ENCODE measurements around the gene PKN2.

The PKN2 gene

DNA sequence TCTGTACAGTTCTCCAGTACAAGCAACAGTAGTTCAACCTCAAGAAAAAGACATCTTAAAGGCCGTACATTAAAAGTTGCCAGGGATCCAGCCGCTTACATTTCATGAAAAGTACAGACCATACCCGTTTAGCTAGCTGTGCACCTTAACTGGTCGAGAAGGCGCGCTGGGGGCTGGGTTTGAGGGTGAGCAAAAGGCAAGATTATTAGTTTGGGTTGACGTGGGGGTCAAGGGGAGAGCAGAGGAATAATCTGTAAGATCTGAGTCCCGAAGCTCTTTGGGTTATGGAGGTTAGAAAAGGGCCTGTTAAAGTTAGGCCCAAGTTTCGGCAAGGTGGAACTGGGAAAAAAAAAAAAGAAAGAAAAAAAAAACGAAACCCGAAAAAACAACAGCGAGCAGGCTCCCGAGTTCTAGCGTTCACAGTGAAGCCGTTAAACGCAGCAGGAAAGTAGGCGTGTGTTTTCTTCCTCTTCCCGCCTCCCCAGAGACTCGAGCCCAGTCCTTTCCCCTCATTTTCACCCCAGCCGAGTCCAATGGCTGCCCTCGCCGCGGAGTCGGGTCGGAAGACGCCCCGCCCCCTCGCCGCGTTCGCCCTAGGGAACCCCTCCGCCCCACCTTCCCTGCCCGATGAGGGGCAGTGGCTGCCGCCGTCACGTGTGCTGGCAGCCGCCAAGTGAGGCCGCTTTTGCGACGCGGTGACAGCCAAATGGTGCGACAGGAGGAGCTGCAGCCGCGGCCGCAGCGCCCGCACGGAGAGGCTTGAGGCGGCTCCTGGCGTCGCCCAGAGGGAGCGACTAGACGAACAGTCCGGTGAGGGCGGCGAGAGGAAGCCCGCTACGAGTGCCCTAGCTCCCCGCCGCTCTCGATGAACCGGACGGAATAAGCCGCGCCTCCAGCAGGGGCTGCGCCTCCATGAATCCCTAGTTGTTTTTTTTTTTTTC lies at the start of gene PKN2:
Gene PKN2, plus strand, starts transcription at position 733 of the 941 bp plus-strand sequence. CDS start 308 bp downstream, outside the sequence.
- peak within 1 kb of the TSS; percentile 83 to 86 for H3K4me3 ChIP-seq (ENCODE audit: low read length in 2 of 2)
- peaks cover 5% of the 10 kb centered on the region for H3K4me1 ChIP-seq (ENCODE audit: control insufficient read depth, insufficient read depth, low read length)
- H3K27ac ChIP-seq (ENCODE audit: low read length) = peak within 1 kb of the TSS; percentile 91
- no peaks in the 10 kb centered on the region for H3K36me3 ChIP-seq (ENCODE audit: control insufficient read depth in 2 of 2, insufficient read depth in 2 of 2, low read length in 2 of 2)
- peak within 1 kb of the TSS; percentile 89 to 92 for H3K9ac ChIP-seq (ENCODE audit: low read length in 2 of 2)
- no peaks in the 10 kb centered on the region for H3K27me3 ChIP-seq (ENCODE audit: control insufficient read depth in 1 of 2, insufficient read depth in 2 of 2, low read length in 2 of 2)
- no peaks in the 10 kb centered on the region for H3K9me3 ChIP-seq (ENCODE audit: control insufficient read depth in 2 of 2, low read length in 2 of 2)

DNA sequence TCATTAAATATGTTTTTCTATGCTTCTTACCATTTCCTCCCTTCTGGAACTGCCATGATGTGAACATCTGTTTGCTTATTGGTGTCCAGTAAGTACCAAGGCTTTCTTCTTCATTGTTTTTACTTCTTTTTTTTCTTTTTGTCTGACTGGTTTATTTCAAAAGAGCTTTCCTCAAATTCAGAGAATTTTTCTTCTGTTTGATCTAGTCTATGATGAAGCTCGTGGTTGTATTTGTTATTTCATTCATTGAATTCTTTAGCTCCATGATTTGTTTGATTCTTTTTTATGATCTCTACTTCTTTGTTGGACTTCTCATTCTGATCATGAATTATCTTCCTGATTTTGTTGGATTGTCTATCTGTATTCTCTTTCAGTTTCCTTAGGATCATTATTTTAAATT lies 49.5 kb upstream of the PKN2 start:
- Histone ChIP-seq H3K9ac (ENCODE audit: low read length in 2 of 2) (no peak overlapping the region), H3K4me3 (ENCODE audit: low read length in 2 of 2) (no peak overlapping the region), H3K4me1 (ENCODE audit: control insufficient read depth, insufficient read depth, low read length) (no peaks in the 10 kb centered on the region), H3K27ac (ENCODE audit: low read length) (no peak overlapping the region), H3K36me3 (ENCODE audit: control insufficient read depth in 2 of 2, insufficient read depth in 2 of 2, low read length in 2 of 2) (no peaks in the 10 kb centered on the region), H3K27me3 (ENCODE audit: control insufficient read depth in 1 of 2, insufficient read depth in 2 of 2, low read length in 2 of 2) (no peaks in the 10 kb centered on the region), H3K9me3 (ENCODE audit: control insufficient read depth in 2 of 2, low read length in 2 of 2) (peaks cover 0 to 6% of the 10 kb centered on the region in 2 donors)

DNA sequence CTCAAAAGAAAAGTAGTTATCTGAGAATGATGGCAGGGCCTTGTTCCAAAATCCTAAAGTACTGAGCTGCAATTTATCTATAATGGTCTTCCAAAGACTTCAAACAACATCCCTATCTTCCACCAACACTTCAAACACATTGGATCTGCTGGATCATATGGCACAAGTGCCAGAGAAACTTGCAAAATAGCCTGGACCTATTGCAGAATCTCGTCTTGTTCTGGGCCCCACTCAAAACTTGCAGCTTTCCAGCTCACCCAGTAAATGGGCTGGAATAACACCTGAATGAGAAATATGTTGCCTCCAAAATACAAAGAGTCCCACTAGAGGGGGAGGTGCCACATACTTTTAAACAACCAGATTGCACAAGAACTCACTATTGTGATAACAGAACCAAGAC lies 44.0 kb upstream of the PKN2 start:
- no peak overlapping the region for H3K4me3 ChIP-seq (ENCODE audit: low read length in 2 of 2)
- no peaks in the 10 kb centered on the region for H3K27me3 ChIP-seq (ENCODE audit: control insufficient read depth in 1 of 2, insufficient read depth in 2 of 2, low read length in 2 of 2)
- H3K9me3 ChIP-seq (ENCODE audit: control insufficient read depth in 2 of 2, low read length in 2 of 2) = peaks cover 0 to 4% of the 10 kb centered on the region in 2 donors
- no peak overlapping the region for H3K9ac ChIP-seq (ENCODE audit: low read length in 2 of 2)
- H3K36me3 ChIP-seq (ENCODE audit: control insufficient read depth in 2 of 2, insufficient read depth in 2 of 2, low read length in 2 of 2) = no peaks in the 10 kb centered on the region
- H3K27ac ChIP-seq (ENCODE audit: low read length) = no peak overlapping the region
- H3K4me1 ChIP-seq (ENCODE audit: control insufficient read depth, insufficient read depth, low read length) = no peaks in the 10 kb centered on the region

DNA sequence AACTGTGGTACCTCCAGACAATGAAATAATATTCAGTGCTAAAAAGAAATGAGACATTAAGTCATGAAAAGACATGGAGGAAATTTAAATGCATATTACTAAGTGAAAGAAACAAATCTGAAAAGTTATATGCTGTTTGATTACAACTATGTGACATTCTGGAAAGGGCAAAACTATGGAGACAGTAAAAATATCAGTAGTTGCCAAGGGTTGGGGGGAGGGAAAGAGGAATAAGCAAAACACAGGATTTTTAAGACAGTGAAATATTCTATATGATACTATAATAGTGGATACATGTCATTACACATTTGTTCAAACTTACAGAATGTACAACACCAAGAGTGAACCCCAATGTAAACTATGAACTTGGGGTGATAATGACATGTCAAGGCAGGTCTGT lies 38.2 kb upstream of the PKN2 start:
- Histone ChIP-seq H3K9me3 (ENCODE audit: control insufficient read depth in 2 of 2, low read length in 2 of 2) (no peaks in the 10 kb centered on the region), H3K27ac (ENCODE audit: low read length) (no peak overlapping the region), H3K4me1 (ENCODE audit: control insufficient read depth, insufficient read depth, low read length) (no peaks in the 10 kb centered on the region), H3K9ac (ENCODE audit: low read length in 2 of 2) (no peak overlapping the region), H3K4me3 (ENCODE audit: low read length in 2 of 2) (no peak overlapping the region), H3K36me3 (ENCODE audit: control insufficient read depth in 2 of 2, insufficient read depth in 2 of 2, low read length in 2 of 2) (no peaks in the 10 kb centered on the region), H3K27me3 (ENCODE audit: control insufficient read depth in 1 of 2, insufficient read depth in 2 of 2, low read length in 2 of 2) (no peaks in the 10 kb centered on the region)

DNA sequence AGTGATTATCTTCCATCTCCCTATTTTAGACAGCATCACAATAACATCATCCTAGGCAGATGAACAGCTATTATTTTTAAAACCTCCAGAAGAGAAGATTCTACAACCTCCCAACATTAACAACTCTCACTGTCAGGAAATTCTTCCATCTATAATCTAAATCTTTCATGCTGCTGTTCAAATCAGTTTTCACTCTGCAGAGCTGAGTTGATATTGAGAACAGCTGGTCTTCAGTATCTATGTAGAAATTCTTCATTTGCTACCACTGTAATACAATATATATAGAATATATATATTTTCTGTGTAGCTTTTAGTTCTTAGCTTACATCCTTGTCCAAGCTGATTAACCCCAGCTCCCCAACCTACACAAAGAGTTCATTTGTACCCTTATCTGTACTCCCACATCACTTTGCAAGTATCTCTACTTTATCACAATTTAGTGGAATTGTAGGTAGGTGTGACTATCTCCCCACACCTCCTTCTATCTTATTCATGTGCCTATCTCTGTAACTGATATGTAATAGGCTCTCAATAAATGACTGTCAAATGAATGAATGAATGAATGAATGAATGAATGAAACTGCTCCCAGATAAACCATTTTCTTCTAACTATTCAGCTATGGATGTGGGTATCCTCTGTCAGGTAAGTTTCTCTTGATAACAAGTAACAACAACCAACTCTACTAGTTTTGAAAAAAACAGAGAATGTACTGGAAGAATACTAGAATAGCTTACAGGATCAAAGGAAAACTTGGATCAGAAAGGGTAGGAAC lies 37.4 kb upstream of the PKN2 start:
- H3K36me3 ChIP-seq (ENCODE audit: control insufficient read depth in 2 of 2, insufficient read depth in 2 of 2, low read length in 2 of 2) = no peaks in the 10 kb centered on the region
- no peaks in the 10 kb centered on the region for H3K9me3 ChIP-seq (ENCODE audit: control insufficient read depth in 2 of 2, low read length in 2 of 2)
- no peaks in the 10 kb centered on the region for H3K27me3 ChIP-seq (ENCODE audit: control insufficient read depth in 1 of 2, insufficient read depth in 2 of 2, low read length in 2 of 2)
- no peak overlapping the region for H3K27ac ChIP-seq (ENCODE audit: low read length)
- no peak overlapping the region for H3K4me3 ChIP-seq (ENCODE audit: low read length in 2 of 2)
- no peaks in the 10 kb centered on the region for H3K4me1 ChIP-seq (ENCODE audit: control insufficient read depth, insufficient read depth, low read length)
- no peak overlapping the region for H3K9ac ChIP-seq (ENCODE audit: low read length in 2 of 2)

DNA sequence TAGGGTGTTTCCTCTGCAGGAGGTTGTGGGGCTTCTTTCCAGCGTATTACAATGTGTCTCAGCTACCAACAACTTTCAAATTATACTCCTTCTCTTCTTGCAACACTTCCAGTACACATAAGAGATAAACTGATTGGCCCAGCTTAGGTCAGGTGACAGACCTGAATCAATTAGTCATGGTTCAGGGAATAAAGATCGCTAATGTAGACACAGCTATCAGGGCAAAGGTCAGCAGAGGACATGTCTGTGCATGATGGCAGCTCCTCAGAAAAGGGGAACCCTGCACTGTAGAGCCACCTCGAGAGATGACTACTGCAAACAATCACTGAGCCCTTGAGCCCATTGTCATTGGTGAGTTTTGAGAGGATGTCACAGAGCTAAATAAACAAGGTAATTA lies 36.8 kb upstream of the PKN2 start:
- Histone ChIP-seq H3K9me3 (ENCODE audit: control insufficient read depth in 2 of 2, low read length in 2 of 2) (no peaks in the 10 kb centered on the region), H3K27ac (ENCODE audit: low read length) (no peak overlapping the region), H3K4me3 (ENCODE audit: low read length in 2 of 2) (no peak overlapping the region), H3K4me1 (ENCODE audit: control insufficient read depth, insufficient read depth, low read length) (no peaks in the 10 kb centered on the region), H3K27me3 (ENCODE audit: control insufficient read depth in 1 of 2, insufficient read depth in 2 of 2, low read length in 2 of 2) (no peaks in the 10 kb centered on the region), H3K9ac (ENCODE audit: low read length in 2 of 2) (no peak overlapping the region), H3K36me3 (ENCODE audit: control insufficient read depth in 2 of 2, insufficient read depth in 2 of 2, low read length in 2 of 2) (no peaks in the 10 kb centered on the region)

DNA sequence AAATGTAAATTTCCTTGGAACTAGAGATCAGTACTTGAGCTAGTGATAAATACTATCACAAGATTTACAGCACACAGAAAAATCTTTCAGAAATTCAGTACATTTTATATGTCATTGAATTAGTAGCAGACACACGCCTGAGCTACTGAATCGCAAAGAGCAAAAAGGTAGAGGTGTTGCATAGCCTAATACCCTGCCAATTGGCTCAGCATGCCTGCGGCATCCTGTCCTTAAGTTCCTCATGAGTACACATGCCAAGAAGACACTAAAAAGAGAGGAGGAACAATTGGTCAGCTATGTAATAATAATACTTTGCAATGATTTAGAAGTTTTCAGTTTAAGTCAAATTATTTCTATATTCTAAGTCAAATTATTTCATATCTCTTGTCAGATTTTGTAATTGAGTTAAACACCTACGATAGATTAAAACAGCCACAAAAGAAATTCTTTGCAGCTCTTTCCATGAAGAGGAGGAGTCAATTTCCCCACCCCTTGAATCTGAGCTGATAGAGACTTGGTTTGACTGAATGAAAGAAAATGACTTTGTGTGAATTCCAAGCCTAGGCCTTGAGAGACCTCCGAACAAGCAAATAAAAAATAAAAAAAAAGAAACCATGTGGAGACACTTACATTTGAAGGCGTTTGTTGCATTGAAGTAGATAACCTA lies 36.2 kb upstream of the PKN2 start:
- Histone ChIP-seq H3K9ac (ENCODE audit: low read length in 2 of 2) (no peak overlapping the region), H3K27me3 (ENCODE audit: control insufficient read depth in 1 of 2, insufficient read depth in 2 of 2, low read length in 2 of 2) (no peaks in the 10 kb centered on the region), H3K36me3 (ENCODE audit: control insufficient read depth in 2 of 2, insufficient read depth in 2 of 2, low read length in 2 of 2) (no peaks in the 10 kb centered on the region), H3K27ac (ENCODE audit: low read length) (no peak overlapping the region), H3K4me1 (ENCODE audit: control insufficient read depth, insufficient read depth, low read length) (no peaks in the 10 kb centered on the region), H3K9me3 (ENCODE audit: control insufficient read depth in 2 of 2, low read length in 2 of 2) (no peaks in the 10 kb centered on the region), H3K4me3 (ENCODE audit: low read length in 2 of 2) (no peak overlapping the region)

DNA sequence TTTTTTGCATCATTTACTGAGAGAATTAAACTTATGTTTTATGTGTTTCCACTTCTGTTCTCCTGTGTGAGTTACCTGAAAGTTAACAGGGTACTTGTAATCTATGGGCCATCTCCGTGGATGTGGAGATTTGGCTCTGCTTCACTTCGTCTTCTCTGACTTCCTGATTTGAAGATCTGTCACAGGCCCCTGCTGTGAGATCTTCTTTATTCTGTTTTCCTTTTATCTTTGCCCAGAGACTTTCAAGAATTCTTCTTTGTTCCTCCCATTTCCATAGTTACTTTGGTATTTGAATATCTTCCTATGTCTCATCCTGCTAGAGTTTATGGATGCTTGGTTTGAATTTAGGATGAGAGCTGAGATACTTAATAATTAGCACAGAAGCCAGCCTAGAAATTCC lies 35.4 kb upstream of the PKN2 start:
- no peaks in the 10 kb centered on the region for H3K9me3 ChIP-seq (ENCODE audit: control insufficient read depth in 2 of 2, low read length in 2 of 2)
- no peak overlapping the region for H3K27ac ChIP-seq (ENCODE audit: low read length)
- no peaks in the 10 kb centered on the region for H3K36me3 ChIP-seq (ENCODE audit: control insufficient read depth in 2 of 2, insufficient read depth in 2 of 2, low read length in 2 of 2)
- no peaks in the 10 kb centered on the region for H3K27me3 ChIP-seq (ENCODE audit: control insufficient read depth in 1 of 2, insufficient read depth in 2 of 2, low read length in 2 of 2)
- H3K4me3 ChIP-seq (ENCODE audit: low read length in 2 of 2) = no peak overlapping the region
- H3K9ac ChIP-seq (ENCODE audit: low read length in 2 of 2) = no peak overlapping the region
- H3K4me1 ChIP-seq (ENCODE audit: control insufficient read depth, insufficient read depth, low read length) = no peaks in the 10 kb centered on the region

DNA sequence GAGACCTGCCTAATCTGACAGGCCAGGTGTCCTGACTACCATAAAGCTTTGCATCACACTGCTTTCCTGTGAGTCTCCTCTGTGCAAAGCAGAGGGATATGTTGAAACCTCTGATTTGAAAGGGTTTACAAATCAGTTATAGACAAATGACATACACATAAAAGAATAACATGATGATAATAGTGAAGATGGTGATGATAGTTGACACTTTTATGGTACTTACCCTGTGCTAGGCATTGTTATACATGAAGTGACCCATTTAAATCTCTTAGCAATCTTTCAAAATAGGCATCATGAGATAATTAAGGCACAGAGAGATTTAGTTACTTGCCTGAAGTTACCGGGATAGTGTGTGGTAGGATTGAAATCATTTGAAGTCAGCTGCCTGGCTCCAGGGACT lies 34.1 kb upstream of the PKN2 start:
- Histone ChIP-seq H3K9me3 (ENCODE audit: control insufficient read depth in 2 of 2, low read length in 2 of 2) (no peaks in the 10 kb centered on the region), H3K4me3 (ENCODE audit: low read length in 2 of 2) (no peak overlapping the region), H3K27ac (ENCODE audit: low read length) (no peak overlapping the region), H3K4me1 (ENCODE audit: control insufficient read depth, insufficient read depth, low read length) (no peaks in the 10 kb centered on the region), H3K36me3 (ENCODE audit: control insufficient read depth in 2 of 2, insufficient read depth in 2 of 2, low read length in 2 of 2) (no peaks in the 10 kb centered on the region), H3K27me3 (ENCODE audit: control insufficient read depth in 1 of 2, insufficient read depth in 2 of 2, low read length in 2 of 2) (no peaks in the 10 kb centered on the region), H3K9ac (ENCODE audit: low read length in 2 of 2) (no peak overlapping the region)

DNA sequence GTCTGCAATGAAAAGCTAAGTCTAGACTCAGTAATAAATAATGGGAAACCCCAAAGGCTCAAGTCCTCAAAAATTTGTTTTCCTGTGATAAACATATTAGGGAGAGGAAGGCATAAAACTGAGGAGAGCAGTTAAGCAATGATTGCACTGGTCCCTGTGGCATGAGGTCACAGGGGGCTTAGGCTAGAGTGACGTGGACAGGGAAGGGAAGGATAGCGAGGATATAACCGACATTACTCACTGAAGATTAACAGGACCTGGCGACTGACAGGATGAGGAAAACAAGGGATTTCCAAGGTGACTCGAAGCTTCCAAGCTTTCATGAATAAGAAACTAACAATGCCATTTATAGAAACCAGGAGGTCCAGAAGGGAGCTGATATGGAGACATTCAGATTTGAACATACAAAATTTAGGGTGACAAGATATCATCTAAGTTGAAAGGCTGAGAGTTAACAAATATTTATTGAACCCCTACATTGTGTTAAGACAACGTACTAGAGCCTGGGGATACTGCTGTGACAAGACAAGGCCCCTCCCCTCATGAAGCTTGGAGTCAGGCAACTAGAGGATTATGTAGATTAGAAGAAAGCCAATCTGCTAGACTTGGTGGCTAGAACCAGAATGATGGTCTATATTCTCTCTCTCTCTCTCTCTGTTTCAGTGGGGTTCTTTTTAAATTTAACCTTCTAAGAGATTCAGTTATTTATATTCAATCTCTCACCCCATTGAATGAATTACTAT lies 33.2 kb upstream of the PKN2 start:
- Histone ChIP-seq H3K27ac (ENCODE audit: low read length) (no peak overlapping the region), H3K36me3 (ENCODE audit: control insufficient read depth in 2 of 2, insufficient read depth in 2 of 2, low read length in 2 of 2) (no peaks in the 10 kb centered on the region), H3K9ac (ENCODE audit: low read length in 2 of 2) (no peak overlapping the region), H3K4me3 (ENCODE audit: low read length in 2 of 2) (no peak overlapping the region), H3K4me1 (ENCODE audit: control insufficient read depth, insufficient read depth, low read length) (no peaks in the 10 kb centered on the region), H3K9me3 (ENCODE audit: control insufficient read depth in 2 of 2, low read length in 2 of 2) (no peaks in the 10 kb centered on the region), H3K27me3 (ENCODE audit: control insufficient read depth in 1 of 2, insufficient read depth in 2 of 2, low read length in 2 of 2) (no peaks in the 10 kb centered on the region)

All from stomach smooth muscle (tissue), 2 donors.